GM21423 (cell line): ENCODE measurements around the gene CALML6.
"Not testable (repeated sequence)": the region's sequence is repeated elsewhere in the genome, so short reads cannot be mapped to it uniquely, and the experiment has no call there.

Source experiments
- ATAC-seq: cut with Tn5 transposase; IDR thresholded peaks from one replicate; pipeline ENCODE4 v1.9.1; 2021; ENCODE audit warnings: mild to moderate bottlenecking, moderate library complexity; ENCODE audit not compliant: unreplicated experiment

Gene CALML6

DNA sequence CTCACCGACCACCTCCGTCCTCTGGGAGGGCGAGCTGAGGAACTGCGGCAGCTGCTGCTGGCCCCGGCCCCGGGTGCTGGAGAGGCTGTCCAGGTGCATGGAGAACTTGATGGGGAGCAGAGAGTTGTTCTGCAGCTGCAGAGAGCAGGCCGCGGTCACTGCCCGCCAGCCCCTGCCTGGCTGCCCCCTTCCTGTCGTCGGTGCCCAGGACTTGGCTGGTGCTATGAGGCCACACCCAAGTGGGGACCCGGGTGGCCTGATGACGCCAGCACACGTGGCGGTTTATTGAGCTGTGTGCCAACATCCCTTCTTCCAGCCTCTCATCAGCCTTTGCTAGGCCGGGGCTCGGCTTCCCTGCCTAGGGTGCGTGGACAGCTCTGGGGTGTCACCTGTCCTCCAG is 9.3 kb downstream of the CALML6 start:
- ATAC-seq, result no peak

GRCh38 chr1:1924849-1925248 is 9.8 kb downstream of the CALML6 start:
- no peak for ATAC-seq

GRCh38 chr1:1925437-1926345 is 10.6 kb downstream of the CALML6 start:
- ATAC-seq, result no peak

DNA sequence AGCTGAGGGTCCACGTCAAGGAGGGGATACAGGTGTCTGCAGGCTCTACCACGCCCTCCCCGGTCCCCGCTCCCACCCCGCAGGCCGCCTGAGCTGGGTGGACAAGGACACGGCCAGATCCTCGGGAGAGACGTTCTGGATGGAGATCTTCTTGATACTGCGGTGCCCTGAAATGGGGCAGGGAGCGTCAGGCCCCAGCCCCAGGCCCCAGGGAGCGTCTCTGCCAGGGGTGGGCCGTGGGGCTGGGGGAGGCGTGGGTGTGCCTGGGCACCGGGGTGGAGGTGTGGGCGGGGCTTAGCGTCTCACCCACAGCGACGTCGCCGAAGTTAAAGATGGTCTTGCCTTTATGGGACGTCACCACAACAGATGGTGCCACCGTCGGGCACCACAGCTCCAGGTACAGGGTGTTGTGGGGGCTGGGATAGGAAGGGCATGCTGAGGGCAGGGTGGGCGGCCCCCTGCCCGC is 11.3 kb downstream of the CALML6 start:
- ATAC-seq, result no peak

DNA sequence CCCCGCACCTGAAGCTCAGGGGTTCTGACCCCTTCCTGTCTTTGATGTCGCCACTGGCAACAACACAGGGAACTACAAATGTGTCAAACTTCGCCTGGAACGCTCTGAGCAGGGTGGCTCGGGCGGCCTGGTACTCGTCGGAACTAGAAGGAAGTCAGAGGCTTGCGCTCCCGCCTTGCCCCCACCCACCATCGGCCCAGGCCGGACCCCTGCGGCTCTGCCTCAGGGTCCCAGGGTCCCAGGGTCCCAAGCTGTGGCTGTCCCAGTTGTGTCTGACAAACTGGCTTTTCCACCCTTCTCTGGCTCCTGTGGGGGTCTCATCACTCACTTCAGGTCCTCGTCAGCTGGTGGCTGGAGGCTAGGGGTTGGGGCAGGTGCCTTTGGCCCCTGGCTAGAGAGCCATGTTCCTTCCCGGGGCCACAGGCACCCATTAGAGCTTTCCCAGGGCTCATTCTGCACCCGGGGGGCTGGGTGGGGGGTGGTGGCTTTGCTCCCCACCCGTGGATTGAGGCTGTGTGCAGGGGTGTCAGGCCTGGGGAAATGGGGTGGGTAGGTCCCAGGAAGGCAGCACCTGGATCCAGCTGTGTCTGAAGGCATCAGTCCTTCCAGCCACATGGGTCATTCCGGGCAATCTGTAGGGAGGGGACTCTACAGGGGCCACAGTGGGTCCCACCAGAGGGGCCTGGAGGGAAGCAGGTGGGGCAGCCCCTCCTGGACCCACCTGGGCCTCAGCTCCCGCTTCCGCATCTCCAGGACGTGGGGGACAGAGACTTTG is 12.0 kb downstream of the CALML6 start:
- ATAC-seq, result no peak

DNA sequence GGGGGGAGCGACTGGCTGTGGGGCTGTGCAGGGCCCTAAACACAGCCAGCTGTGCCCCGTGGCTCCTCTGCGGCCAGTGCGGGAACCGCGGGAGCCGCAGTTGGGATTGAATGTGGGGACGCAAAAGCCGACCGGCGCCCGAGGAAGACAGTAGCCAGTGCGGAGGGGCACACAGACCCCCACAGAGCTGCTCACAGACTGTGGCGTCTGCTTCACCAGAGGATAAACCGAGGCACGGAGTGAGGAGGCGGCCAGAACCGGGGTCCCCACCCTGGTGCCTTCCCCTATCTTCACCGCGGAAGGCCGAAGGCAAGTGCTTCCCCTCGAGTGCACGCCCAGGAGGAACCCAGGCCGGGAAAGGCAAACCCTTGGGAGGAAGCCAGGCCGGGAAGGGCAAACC is 12.7 kb downstream of the CALML6 start:
- ATAC-seq, result no peak

- no peak for ATAC-seq
These were observed 13.4 kb downstream of the CALML6 start for GRCh38 chr1:1928231-1929101.

- ATAC-seq, result no peak
These were observed 14.1 kb downstream of the CALML6 start for GRCh38 chr1:1929102-1929638.

GRCh38 chr1:1929639-1930545 is 14.8 kb downstream of the CALML6 start:
- no peak for ATAC-seq

DNA sequence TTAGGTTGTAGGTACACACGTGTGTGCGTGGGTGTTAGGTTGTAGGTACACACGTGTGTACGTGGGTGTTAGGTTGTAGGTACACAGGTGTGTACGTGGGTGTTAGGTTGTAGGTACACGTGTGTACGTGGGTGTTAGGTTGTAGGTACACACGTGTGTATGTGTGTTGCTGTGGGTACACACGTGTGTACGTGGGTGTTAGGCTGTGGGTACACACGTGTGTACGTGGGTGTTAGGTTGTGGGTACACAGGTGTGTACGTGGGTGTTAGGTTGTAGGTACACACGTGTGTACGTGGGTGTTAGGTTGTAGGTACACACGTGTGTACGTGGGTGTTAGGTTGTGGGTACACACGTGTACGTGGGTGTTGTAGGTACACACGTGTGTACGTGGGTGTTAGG is 19.8 kb downstream of the CALML6 start:
- ATAC-seq, result not testable (repeated sequence)

GRCh38 chr1:1937061-1937460 is 22.0 kb downstream of the CALML6 start:
- ATAC-seq, result no peak

DNA sequence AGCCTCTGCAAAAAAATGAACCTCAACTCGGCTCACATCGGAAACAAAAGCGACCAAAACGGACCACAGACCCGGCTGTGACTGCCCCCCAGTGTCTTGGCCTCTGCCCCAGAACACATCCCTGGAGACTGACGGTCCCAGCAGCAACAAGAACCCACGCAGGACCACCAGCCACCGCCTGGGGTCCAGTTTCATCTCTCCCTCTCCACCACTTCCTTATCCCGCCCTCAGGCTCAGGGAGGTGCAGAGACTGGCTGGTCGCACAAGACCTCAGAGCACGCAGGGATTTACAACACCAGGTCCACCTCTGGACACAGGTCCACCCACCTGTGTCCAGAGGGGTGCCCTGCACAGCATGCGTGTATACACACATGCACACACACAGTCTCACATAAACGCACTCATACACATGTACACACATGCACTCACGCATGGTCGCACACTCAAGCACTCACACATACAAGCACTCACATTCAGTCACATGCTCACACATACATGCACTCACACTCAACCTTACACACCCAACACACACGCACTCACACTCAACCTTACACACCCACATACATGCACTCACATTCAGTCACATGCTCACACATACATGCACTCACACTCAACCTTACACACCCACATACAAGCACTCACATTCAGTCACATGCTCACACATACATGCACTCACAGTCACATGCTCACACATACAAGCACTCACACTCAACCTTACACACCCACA is 22.7 kb downstream of the CALML6 start:
- no peak for ATAC-seq

- no peak for ATAC-seq
These were observed 23.2 kb downstream of the CALML6 start for GRCh38 chr1:1938276-1938573.

DNA sequence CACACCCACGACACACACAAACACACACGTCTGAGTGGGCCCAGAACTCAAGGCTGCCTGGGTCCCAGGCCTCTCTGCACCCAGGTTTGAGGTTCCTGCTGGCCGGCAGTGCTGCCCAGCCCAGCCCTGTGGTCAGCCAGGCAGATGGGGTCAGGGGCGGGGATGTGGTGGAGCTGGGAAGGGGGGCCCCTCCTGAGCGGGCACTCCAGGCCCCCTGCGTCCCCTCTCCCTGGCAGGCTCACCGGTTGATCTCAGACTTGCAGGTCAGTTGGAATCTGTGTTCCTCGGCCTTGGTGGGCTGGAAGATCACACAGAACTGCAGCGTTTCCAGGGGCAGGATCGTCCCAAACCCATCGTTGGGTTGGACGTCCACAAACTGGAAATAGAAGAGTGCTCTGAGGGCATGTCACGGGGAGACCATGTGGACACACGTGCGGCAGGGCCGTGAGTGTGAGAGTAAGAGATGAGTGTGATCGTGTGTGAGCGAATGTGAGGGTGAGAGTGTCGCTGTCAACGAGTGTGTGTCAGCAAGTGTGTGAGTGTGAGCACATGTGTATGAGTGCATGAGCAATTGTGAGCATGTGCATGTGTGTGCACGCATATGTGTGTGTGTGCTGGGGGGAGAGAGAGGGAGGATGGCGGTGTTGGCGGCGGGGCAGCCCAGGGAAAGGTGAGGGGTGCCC is 23.7 kb downstream of the CALML6 start:
- no peak for ATAC-seq

DNA sequence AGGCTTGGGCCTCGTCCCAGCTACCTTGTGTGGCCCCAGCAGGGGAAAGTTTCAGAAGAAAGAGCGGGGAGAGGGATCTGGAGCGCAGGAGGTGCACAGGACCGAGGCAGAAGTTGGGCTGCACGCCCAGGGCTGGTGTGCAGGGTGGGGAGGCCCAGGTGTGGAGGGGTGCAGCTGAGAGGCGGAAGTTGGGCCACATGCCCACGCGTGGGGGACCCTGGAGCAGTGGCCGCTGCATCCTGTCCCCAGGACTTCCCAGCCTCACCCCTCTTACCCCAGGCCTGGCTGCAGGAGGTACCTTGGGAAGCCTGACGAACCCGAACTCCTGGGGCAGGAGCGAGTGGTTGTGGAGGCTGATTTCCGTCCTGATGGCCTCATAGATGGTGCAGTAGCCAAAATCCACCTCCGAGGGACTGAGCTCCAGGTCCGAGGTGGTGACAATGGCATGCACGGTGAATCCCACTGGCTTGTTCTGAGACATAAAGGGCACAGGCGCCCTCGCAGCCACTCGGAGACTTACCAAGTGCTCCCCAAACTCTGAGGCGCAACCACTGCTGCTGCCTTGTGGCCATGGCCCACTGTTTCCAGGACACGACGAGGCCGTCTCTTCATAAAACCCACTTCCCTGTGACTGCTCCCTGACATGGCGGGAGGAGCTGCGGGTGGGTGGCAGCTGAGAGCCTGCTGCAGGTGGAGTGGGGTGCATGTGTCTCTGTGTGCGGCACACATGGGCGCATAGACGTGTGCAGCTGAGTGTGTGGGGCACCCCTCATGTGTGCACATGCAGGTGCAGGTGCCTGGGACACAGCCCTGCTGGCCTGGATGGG is 24.4 kb downstream of the CALML6 start:
- ATAC-seq, result no peak

DNA sequence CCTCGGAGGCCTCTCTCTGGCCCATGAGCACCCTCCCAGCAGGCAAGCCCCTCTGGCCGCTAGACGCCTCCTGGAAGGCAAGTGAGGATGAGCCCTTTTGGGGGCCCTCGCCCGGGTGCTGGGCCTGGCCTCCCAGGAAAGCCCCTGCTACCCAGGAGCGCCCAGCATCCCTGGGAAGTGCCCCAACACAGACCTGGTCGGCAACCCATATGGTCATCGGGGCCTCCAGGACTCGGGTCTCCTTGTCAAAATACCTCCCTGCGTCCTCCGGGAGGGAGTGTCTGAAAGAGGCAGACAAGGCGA is 25.0 kb downstream of the CALML6 start:
- ATAC-seq, result no peak

- ATAC-seq, result no peak
These were observed 26.3 kb downstream of the CALML6 start for GRCh38 chr1:1941211-1941841.
